Measurements from ENCODE around the gene IRAK2.
"Not testable (repeated sequence)": the region's sequence is repeated elsewhere in the genome, so short reads cannot be mapped to it uniquely, and the experiment has no call there.

The IRAK2 gene

GRCh38 chr3:10260211-10260701 lies 95.5 kb downstream of the IRAK2 start:
- DNase-seq = no peak

GRCh38 chr3:10262027-10262426 lies 97.3 kb downstream of the IRAK2 start:
- no peak for DNase-seq

- DNase-seq = peak; percentile 75
Measured at GRCh38 chr3:10263646-10264363, 99.1 kb downstream of the IRAK2 start.

GRCh38 chr3:10265833-10266232 lies 101.1 kb downstream of the IRAK2 start:
- DNase-seq = no peak

GRCh38 chr3:10266936-10267335 lies 102.2 kb downstream of the IRAK2 start:
- not testable (repeated sequence) for DNase-seq

GRCh38 chr3:10268116-10268515 lies 103.4 kb downstream of the IRAK2 start:
- no peak for DNase-seq

GRCh38 chr3:10268930-10269329 lies 104.2 kb downstream of the IRAK2 start:
- DNase-seq = no peak

GRCh38 chr3:10269443-10269842 lies 104.7 kb downstream of the IRAK2 start:
- no peak for DNase-seq

- not testable (repeated sequence) for DNase-seq
Measured at GRCh38 chr3:10272476-10272875, 107.8 kb downstream of the IRAK2 start.

GRCh38 chr3:10272977-10273376 lies 108.3 kb downstream of the IRAK2 start:
- no peak for DNase-seq

- DNase-seq = no peak
Measured at GRCh38 chr3:10273702-10274305, 109.1 kb downstream of the IRAK2 start.

GRCh38 chr3:10274601-10275000 lies 109.9 kb downstream of the IRAK2 start:
- DNase-seq = no peak

- DNase-seq = no peak
Measured at GRCh38 chr3:10277115-10277625, 112.5 kb downstream of the IRAK2 start.

GRCh38 chr3:10278501-10278900 lies 113.8 kb downstream of the IRAK2 start:
- DNase-seq = no peak

GRCh38 chr3:10279384-10280176 lies 114.9 kb downstream of the IRAK2 start:
- no peak for DNase-seq

- DNase-seq = no peak
Measured at GRCh38 chr3:10280177-10280529, 115.4 kb downstream of the IRAK2 start.

GRCh38 chr3:10280571-10280970 lies 115.9 kb downstream of the IRAK2 start:
- no peak for DNase-seq

GRCh38 chr3:10281951-10282350 lies 117.2 kb downstream of the IRAK2 start:
- DNase-seq = no peak

GRCh38 chr3:10283638-10284037 lies 118.9 kb downstream of the IRAK2 start:
- DNase-seq = no peak

GRCh38 chr3:10284496-10284895 lies 119.8 kb downstream of the IRAK2 start:
- DNase-seq = no peak

- DNase-seq = no peak
Measured at GRCh38 chr3:10285272-10286132, 120.8 kb downstream of the IRAK2 start.

- no peak for DNase-seq
Measured at GRCh38 chr3:10286133-10286524, 121.4 kb downstream of the IRAK2 start.

All from activated naive CD4-positive, alpha-beta T cell treated with anti-CD3 and anti-CD28 coated beads, Interleukin-2, amount 50 U/mL, for 16 hours (primary cell).